Nephron (organoid): ENCODE results near the gene CKB.
A peak's percentile ranks its signal among the peaks of the same experiment; 100 is the strongest.

Source experiments
- H3K27ac Mint-ChIP-seq, 3 experiments: 2 replicates each; pipeline ENCODE4 v1.8.0; 2020; ENCODE audit warnings: mixed read lengths in 3 of 3, mild to moderate bottlenecking in 2 of 3, moderate library complexity in 1 of 3
- H3K27me3 Mint-ChIP-seq: 2 replicates; pipeline ENCODE4 v1.8.0; 2021; ENCODE audit warnings: low read depth, mild to moderate bottlenecking, moderate library complexity, mixed read lengths
- H3K36me3 Mint-ChIP-seq: 2 replicates; pipeline ENCODE4 v1.8.0; 2020; ENCODE audit warnings: low read depth, mixed read lengths
- H3K4me1 Mint-ChIP-seq: 2 replicates; pipeline ENCODE4 v1.8.0; 2020; ENCODE audit warnings: mixed read lengths
- H3K4me3 Mint-ChIP-seq, 3 experiments: 2 replicates each; pipeline ENCODE4 v1.8.0; 2020; ENCODE audit warnings: mild to moderate bottlenecking in 3 of 3, mixed read lengths in 3 of 3, moderate library complexity in 2 of 3
- H3K9me3 Mint-ChIP-seq: 2 replicates; pipeline ENCODE4 v1.8.0; 2020; ENCODE audit warnings: mixed read lengths
- CTCF ChIP-seq, 3 experiments: fragments of 200-600 bp; sonication (generic); IDR thresholded peaks; one replicate each; pipeline ENCODE4 v1.5.0; 2021; ENCODE audit warnings: antibody characterized with exemption in 3 of 3; ENCODE audit not compliant: unreplicated experiment in 3 of 3

CKB gene

GRCh38 chr14:103499709-103500108 lies 22.9 kb downstream of the CKB start:
- Mint-ChIP-seq H3K36me3 (peaks cover 44% of the 10 kb centered on the region), H3K27me3 (no peaks in the 10 kb centered on the region)
- TF ChIP-seq CTCF (IDR thresholded peaks at IDR 0.05; ENCODE audit: unreplicated experiment in 3 of 3): no peak

GRCh38 chr14:103496776-103497175 lies 25.9 kb downstream of the CKB start:
- no peak for TF ChIP-seq CTCF (IDR thresholded peaks at IDR 0.05; ENCODE audit: unreplicated experiment in 3 of 3)
- Mint-ChIP-seq H3K4me3 (no peak overlapping the region), H3K9me3 (no peaks in the 10 kb centered on the region), H3K27me3 (no peaks in the 10 kb centered on the region), H3K27ac (no peak overlapping the region), H3K36me3 (peaks cover 27% of the 10 kb centered on the region), H3K4me1 (peaks cover 5% of the 10 kb centered on the region)

More at GRCh38 chr14:103499709-103500108, 22.9 kb downstream of the CKB start:
- no peaks in the 10 kb centered on the region for H3K9me3 Mint-ChIP-seq
- peak overlapping the region in 2 of 3 experiments; percentile 3 to 21 for H3K27ac Mint-ChIP-seq
- H3K4me1 Mint-ChIP-seq: peaks cover 5% of the 10 kb centered on the region
- H3K4me3 Mint-ChIP-seq: no peak overlapping the region

GRCh38 chr14:103495854-103496253 lies 26.8 kb downstream of the CKB start:
- peaks cover 11% of the 10 kb centered on the region for H3K4me1 Mint-ChIP-seq
- no peak for TF ChIP-seq CTCF (IDR thresholded peaks at IDR 0.05; ENCODE audit: unreplicated experiment in 3 of 3)
- H3K4me3 Mint-ChIP-seq: no peak overlapping the region
- H3K36me3 Mint-ChIP-seq: peaks cover 32% of the 10 kb centered on the region
- H3K27ac Mint-ChIP-seq: no peak overlapping the region
- H3K9me3 Mint-ChIP-seq: no peaks in the 10 kb centered on the region
- H3K27me3 Mint-ChIP-seq: no peaks in the 10 kb centered on the region

- Mint-ChIP-seq H3K36me3 (peaks cover 48% of the 10 kb centered on the region), H3K4me1 (peaks cover 26% of the 10 kb centered on the region), H3K27ac (no peak overlapping the region), H3K9me3 (no peaks in the 10 kb centered on the region), H3K4me3 (no peak overlapping the region), H3K27me3 (no peaks in the 10 kb centered on the region)
- TF ChIP-seq CTCF (IDR thresholded peaks at IDR 0.05; ENCODE audit: unreplicated experiment in 3 of 3): no peak
These were observed 30.3 kb downstream of the CKB start for GRCh38 chr14:103492156-103492925.

- no peak overlapping the region for H3K4me3 Mint-ChIP-seq
- peaks cover 46% of the 10 kb centered on the region for H3K36me3 Mint-ChIP-seq
- H3K9me3 Mint-ChIP-seq: no peaks in the 10 kb centered on the region
- H3K27ac Mint-ChIP-seq: peak overlapping the region in 1 of 3 experiments; percentile 60
- no peaks in the 10 kb centered on the region for H3K27me3 Mint-ChIP-seq
- no peak for TF ChIP-seq CTCF (IDR thresholded peaks at IDR 0.05; ENCODE audit: unreplicated experiment in 3 of 3)
- H3K4me1 Mint-ChIP-seq: peaks cover 26% of the 10 kb centered on the region
These were observed 30.9 kb downstream of the CKB start for GRCh38 chr14:103491691-103492090.

GRCh38 chr14:103489621-103490020 lies 33.0 kb downstream of the CKB start:
- H3K36me3 Mint-ChIP-seq: peaks cover 42% of the 10 kb centered on the region
- no peaks in the 10 kb centered on the region for H3K27me3 Mint-ChIP-seq
- no peaks in the 10 kb centered on the region for H3K9me3 Mint-ChIP-seq
- peaks cover 26% of the 10 kb centered on the region for H3K4me1 Mint-ChIP-seq
- peak overlapping the region in 2 of 3 experiments; percentile 21 to 69 for H3K27ac Mint-ChIP-seq
- H3K4me3 Mint-ChIP-seq: no peak overlapping the region
- TF ChIP-seq CTCF (IDR thresholded peaks at IDR 0.05; ENCODE audit: unreplicated experiment in 3 of 3): no peak
